Activated T-cell treated with anti-CD3 and anti-CD28 coated beads for 4 hours (primary cell): ENCODE results near the gene ARHGAP15.

Experiments used
- DNase-seq: peaks from one replicate; pipeline ENCODE4 v3.0.0-alpha.2; 2020

ARHGAP15 gene

DNA sequence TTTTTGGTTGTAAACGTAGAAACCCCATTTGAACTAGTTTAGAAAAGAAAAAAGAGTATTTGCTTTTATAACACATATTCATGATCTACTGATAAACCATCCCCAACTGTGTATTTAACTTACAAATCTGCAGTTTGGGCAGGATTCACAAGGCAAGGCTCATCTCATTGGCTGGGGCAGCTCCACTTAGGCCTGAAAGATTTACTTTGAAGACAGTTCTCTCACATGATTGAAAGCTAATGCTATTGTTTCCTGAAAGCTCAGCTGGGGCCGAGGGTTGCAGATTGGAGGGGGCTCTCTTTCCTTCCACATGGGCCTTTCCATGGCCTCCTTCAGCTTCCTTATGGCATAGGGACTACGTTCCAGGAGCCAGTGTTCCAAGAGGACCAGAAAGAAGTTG is 47.4 kb downstream of the ARHGAP15 start:
- DNase-seq = no peak

DNA sequence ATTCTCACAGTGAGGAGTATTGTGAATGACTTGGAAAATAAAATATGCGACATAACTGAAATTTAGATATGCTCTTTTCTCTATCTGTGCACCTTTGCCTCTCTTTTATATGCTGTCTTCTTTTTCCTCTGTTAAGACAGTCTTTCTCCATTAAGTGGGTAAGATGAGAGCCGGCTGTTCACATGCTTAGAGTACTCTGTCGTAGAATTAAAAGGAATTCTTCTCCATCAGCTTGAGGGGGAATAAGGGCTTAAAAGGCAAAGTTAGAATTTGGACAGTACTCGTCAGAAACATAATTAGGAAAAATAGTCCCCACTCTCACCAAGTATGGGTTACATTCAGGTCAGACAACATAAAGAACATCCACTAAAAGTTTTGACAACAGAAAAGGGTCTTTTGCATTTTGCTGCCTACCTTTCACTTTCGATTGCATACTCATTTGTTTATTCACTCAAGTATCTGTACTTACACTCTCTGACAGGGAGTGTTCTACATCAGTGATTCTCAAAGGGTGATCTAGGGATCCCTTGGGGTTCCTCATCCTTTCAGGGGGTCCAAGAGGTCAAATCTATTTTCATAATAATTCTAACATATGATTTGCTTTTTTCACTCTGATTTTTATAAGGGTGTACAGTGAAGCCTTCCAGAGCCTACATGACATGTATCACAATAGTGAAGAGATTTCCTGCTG is 48.0 kb downstream of the ARHGAP15 start:
- DNase-seq = no peak

DNA sequence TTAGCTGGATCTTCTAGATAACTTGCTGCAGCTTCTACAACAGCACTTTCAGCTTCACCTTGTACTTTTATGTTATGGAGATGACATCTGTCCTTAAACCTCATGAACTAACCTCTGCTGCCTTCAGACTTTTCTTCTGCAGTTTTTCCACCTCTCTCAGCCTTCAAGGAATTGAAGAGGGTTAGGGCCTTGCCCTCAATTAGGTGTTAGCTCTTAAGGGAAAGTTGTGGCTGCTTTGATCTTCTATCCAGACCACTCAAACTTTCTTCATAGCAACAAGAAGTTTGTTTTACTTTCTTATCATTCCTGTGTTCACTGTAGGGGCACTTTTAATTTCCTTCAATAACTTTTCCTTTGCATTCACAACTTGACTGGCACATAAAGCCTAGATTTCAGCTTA is 52.3 kb downstream of the ARHGAP15 start:
- no peak for DNase-seq

DNA sequence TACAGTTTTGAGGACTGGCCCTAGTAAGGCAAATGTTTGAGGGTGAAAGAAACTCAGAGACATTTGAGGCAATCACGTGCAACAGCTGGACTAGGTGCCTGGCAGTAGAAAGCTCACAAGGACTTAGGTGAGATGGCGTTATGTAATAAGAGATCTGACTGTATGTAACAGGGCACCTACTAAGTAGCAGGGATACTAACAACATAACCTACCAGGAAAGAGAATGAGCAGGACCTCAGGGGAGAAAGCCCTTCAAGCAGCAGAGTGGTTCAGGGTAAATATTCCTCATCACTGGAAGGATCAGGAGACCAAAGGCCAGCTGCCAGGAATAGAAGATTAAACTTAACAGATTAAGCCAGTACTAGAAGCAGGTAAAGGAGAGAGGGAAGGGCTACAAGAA is 53.4 kb downstream of the ARHGAP15 start:
- DNase-seq = no peak

DNA sequence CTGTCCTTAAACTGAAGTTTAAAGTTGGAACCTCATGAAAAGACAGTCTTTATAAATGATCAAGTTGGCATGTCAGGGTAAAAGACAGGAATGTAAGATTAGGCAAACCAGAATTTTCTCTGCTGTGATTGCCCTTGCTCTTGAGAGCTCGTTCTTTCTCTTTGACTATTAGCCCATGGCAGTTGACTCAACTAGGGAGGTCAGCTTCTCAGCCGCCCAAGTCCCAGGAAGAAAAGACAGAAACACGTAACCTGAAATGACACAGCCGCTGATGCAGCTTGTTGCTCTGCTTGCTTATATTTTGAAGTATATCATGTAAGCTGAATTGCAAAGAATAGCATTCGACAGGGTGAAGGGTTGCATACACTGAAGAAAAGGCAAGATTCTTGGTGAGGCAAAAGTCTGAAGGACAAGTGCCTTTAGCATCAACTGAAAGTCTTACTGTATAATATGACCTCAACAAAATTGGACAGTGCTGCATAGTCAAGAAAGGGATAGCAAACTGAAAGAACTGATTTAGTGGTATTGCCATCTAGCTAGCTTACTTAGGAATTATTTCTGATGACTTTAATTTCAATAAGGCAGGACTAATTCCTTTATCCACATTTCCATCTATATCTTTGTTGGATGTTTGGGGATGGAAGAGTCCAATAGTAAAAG is 54.7 kb downstream of the ARHGAP15 start:
- DNase-seq = no peak

DNA sequence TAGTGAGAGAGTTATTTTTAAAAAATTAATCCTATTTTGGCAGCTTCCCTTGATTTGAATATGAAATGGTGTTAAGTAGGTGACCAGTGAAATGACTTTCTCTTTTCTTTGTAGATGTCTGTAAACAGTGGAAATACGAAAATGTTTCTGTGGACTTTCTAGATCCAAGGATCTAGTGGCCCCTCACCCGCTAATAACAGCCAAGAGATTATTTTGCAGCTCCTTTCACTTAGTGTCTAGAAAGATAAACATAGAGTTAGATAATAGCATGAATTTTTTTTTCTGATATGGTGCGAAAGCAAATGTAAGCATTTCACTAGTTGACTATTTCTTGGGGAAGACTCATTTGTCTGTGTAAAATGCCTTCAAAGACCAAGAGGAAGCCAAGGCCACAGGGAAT is 57.7 kb downstream of the ARHGAP15 start:
- DNase-seq = no peak

DNA sequence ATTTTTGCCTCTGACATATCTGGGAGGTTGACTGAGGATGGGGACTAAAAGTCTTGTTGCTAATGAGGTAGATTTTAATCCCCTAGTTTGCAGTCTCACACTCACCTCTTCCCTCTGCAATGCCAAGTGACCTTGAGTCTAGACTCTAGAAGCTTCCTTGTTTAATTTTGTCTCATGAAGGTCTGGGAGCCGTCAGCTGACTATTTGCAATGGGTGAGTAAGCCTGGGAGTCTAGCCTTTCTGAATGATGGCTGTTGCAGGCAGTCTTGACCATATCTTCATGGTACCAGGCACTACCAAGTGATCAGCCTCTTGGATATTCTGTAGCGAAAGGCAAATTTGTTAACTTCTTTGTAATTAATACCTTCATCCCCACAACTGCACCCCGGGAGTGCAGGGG is 61.2 kb downstream of the ARHGAP15 start:
- no peak for DNase-seq

DNA sequence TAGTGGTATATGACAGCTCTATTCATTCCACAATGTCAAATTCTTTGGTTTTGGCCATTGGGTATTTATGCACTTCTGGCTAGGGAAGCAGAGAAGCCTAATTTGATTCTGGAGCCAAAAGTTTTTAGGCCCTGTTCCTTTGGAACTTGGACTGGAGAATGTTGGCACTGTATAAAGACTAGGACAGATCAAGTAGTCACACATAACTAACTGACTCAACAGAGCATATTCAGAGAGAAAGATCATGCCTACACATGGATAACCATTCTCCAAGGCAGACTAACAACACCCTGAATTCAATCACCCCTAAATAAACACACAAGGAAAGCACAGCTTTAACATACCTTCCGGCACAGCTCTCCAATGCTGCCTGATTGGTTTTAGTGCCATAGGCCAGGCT is 62.9 kb downstream of the ARHGAP15 start:
- no peak for DNase-seq

DNA sequence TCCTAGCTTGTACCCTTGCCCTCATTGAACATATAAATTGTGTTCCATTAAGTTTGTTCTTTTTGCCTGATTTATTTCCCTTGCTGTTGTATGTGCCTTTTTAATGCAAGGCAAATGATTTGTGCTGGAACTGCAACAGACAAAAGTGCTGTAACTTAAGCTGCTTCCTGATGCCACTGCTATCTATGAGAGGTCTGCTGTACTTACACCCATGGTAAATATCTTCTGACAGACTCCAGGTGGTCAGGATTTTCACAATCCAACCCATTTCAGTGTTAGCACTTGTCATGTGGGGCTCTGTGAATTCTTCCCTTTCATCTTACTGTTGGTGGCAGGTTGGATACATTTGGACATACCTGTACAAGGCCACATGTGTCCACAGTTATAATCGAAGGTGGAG is 63.5 kb downstream of the ARHGAP15 start:
- no peak for DNase-seq

DNA sequence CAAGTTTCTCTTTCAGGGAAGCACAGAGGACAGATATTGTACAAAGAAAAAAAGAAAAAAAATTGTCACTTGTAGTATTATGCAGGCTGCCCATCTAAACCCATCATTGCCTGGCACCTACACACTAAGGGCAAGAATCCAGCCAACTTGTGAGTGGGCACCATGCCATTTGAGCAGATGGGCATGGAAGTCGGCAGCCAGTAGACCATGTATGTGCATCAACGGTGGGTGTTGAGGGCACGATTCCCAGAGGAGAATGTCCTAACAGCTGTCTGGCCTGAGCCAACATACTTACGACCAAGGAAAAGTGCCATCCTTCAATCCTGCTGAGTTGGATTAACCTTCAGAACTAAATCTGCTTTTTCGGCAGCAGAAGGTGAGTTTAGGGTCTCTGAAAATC is 63.9 kb downstream of the ARHGAP15 start:
- no peak for DNase-seq

DNA sequence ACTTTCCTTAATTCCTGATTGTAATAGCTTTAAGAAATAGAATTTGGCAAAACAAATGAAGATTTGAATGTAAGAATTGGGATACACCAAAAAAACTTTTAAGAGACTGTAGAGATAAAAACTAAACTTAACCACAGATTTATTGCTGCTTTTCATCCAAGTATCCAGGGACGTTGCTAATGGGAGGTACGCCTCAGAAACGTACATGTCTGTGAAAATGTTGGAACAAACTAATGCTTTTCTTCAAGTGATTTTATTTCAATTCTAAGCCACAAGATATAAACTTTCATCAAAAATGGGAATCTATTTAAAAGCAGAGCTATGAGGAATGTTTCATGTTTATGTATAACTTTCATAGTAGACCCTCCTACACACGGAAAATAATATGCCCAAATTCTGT is 66.3 kb downstream of the ARHGAP15 start:
- DNase-seq = no peak

DNA sequence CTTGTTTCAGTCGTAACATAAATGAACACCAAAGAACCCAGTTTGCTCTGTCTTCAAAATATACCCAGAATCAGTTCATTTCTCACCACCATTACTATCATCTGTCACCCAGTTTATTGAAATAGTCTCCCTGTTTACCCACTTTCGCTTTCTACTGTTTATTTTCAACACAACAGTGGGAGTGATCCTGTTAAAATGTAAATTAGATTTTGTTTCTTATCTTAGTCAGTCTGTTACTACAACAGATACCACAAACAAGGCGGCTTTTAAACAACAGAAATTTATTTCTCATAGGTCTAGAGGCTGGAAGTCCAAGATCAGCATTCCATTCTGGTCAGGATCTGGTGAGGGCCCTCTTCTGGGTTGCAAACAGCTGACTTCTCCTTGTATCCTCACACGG is 74.8 kb downstream of the ARHGAP15 start:
- DNase-seq = no peak

DNA sequence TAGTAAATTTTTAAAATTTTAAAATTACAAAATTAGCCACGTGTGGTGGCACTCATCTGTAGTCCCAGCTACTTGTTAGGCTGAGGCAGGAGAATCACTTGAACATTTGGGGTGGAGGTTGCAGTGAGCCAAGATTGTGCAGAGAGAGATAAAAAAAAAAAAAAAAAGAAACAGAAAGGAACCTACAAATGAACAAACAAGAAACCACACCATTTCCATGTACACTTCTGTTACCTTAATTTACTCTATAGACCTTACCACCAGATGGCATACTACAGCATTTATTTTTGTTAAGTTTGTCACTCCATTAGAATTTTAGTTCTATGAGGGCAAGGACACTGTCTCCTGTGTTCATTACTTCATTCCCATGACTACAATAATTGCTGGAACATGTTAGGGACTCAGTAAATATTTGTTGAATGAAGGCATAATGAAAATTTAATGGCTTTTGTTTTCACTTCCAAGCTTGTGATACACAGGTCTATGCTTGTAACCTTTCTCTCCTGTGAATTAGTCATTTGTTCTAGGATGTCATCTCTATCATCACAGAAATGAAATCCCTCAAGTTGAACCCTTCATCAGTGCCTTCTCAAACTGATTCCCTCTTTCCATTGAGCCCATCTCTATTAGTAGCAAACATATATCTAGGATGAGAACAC is 76.0 kb downstream of the ARHGAP15 start:
- no peak for DNase-seq

DNA sequence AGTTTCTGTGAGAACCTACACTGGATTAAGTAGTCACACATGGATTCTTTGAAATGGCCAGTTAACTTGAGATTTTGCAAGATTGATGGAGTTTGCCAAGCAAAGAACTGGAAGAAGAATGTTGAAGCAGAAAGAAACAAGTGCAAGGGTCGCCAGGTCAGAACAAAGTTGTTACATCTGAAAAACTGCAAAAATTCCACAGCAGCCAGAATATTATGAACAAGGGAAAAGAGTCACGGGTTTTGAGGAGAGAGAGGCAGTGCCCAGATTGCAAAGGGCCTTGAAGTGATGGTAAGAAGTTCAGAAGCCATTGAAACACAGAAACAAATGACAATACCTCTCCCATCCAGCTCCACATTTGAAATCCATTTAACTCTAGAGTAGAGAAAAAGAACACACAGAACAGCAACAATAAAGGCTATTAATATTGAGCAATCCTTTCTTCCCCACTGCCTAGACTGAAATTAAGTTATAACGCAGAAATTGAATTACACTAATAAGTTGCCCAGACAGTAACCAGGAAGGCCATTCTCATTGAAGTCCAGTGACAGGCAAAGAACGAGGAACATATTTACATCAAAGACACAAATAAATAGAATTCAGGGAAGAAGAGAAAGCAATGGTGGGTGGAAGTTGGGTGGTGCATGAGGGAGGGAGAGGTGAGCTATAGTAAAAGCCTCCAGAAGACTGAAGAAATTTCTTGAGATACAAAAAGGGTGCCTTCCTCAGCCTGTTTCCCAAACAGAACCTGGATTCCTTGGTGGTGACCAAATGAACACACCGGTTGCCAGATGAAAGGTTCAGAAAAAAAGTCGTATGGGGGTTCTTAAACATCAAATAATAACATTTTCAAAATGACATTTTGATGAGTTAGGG is 80.6 kb downstream of the ARHGAP15 start:
- no peak for DNase-seq

DNA sequence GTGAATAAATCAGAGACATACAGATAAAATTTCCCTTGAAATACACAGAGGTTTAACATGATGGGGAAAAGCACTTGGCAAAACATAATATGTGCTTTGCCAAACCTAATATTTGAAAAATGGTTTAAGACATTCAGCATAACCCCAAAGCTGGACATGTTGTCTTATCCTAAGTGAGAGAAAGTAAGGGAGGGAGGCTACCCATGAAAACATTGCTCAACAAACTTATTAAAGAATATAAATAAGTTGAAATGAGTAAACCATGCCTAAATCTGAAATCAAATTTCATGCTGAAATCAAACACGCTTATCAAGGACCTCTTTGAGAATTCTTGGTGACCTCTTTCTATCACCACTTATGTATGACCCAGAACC is 81.2 kb downstream of the ARHGAP15 start:
- no peak for DNase-seq

DNA sequence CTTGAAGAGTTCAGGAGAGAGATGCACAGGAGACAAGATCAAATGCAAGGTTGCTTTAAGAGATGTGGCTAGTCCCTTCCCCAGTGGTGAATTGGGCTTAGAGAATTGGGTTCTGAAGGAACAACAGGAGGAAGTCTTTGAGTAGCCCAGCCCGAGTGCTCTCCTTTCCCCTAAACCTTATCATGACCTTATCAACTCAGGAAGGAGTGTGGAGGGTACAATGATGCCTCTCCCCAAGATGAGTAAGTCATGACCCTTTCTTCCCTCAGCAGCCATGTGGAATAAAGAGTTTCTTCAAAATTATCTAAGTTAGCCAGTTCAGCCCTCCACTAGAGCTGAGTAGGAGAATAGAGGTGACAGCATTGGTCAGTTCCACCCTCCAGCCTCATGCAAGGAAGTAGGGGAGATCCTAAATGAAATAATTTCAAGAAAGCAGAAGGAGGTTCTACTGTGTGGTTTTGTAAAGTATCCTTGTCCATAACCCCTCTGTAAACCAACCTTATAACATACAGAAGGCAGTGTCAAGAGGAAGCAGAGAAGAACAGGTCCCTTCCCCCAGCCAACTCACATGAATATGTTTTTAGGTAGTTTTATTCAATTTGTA is 88.4 kb downstream of the ARHGAP15 start:
- no peak for DNase-seq

DNA sequence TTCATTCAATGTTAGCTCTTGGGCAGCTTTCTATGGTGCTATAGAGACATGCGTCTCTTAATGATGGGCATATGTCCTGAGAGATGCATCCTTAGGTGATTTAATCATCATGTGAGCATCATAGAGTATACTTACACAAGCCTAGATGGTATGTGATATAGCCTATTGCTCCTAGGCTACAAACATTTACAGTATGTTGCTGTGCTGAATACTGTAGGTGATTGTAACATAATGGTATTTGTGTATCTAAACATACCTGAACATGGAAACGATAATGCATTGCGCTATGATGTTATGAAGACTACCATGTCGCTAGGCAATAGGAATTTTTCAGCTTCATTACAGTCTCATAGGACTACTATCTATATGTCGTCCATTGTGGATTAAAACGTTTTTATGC is 89.4 kb downstream of the ARHGAP15 start:
- no peak for DNase-seq

DNA sequence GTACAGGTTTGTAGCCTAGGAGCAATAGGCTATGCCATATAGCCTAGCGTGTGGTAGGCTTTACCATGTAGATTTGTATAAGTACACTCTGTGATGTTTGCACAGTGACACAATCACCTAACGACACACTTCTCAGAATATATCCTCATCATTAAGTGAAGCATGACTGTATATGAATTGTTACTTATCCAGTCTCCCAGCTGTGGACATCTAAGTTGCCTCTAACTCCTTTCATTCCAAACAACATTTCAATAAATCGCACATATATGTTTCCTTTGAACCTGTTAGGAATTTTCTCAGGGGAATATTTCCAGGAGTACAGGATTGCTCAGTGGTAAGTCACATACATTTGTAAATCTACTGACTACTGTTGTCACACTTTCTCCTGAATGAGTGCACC is 90.0 kb downstream of the ARHGAP15 start:
- no peak for DNase-seq

DNA sequence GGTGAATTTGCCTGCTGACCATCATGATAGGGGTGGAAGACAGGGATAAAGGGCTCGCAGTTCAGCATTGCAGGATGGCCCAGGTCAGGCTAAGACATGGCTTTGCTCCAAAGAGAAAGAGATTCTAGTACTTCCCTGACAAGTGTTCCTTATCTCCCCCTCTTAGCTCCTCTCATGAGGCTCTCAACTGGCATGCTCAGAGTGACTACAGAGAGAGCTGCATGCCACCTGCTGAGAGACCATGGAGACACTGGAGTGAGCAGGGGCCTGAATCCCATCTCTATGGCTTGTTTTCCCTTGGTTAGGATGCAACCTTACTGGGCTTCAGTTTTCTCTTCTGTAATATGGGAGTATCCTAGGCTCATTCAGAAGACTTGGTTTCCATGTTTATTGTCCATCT is 94.3 kb downstream of the ARHGAP15 start:
- DNase-seq = no peak

DNA sequence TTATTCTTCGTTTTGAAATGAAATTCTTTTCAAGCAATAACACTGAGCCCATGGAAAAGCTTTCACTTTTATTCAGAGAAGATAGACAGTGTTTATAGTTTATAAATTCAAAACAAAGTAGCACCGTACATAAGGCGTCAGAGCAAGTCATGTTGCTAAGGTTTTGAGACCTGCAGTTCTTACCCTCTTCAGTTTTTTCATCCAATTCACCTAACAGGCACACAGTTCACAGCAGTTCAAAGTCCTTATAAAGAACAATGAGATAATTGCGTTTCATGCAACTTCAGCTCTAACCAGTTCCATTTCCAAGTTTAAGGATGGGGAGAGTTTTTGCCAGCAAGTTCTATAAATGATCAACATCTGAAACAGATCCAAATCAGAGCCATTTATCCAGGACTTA is 96.7 kb downstream of the ARHGAP15 start:
- no peak for DNase-seq

DNA sequence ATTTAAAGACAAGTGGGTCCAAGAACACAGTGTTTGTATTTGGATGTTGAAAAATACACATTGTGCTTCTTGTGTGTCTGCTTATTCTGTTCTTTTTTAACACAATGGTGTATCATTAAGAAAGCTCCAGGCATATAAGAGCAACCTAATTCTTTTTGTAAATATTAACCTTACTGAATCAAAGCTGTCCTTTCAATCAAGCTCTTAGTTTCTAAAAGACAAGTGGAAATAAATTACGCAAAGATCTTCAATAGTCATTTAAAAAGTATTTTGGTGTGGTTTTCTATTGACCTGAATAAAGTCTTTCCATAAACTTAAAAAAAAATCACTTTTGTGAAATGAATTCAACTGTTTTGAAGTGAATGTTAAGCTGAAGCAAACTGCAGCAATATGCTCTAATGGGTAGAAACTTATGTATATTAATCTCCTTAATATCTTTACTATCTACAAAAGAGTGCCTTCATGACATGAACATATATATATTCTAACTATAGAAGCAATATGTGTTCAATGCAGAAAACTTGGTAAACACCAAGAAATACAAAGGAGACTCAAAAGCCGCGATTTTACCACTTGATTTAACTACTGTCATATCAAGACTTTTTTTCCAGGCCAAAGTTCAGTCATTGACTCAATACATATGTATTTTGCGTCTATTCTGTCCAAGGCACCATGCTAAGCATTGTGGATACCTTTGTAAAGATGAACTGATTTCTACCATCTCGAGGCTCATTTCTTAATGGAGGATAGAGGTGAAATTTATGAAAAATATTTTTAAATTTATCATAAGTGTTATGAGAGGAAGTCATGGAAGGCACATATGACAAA is 97.7 kb downstream of the ARHGAP15 start:
- DNase-seq = no peak

DNA sequence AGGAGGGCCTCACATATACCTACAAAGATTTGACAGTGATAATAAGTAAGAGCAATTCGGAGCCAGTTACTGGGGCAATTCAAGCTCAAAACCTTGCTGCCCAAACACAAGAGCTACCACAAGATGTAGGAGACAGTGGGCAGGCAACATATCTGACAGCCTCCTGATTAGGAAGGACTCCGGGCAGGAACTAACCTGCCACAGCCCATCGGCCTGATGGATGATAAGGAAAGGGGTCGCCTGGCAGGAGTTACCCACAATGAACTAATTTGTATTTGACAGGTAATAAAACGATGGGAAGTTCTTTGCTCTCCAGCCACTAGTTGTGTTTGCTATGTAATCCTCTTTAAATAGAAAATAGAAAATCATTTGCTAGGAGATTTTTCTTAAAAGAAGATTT is 100.2 kb downstream of the ARHGAP15 start:
- no peak for DNase-seq
